HL-60/S4 treated with retinoic acid at 250 ng/mL for 4 days and 3 days (cell line): ENCODE measurements around the gene MST1.

Experiments
- in situ Hi-C: fragments of 300-500 bp; cut with MboI; formaldehyde crosslinking; loops from 2 replicates; pipeline ENCODE4 v1.7.0; 2022; ENCODE audit warnings: low sequenced_read_pairs

MST1 gene

GRCh38 chr3:49718858-49719213 is 29.6 kb upstream of the MST1 start:
- in situ Hi-C loops: no loop called here

- in situ Hi-C loops: no loop called here
Measured at GRCh38 chr3:49717959-49718857, 28.9 kb upstream of the MST1 start.

- in situ Hi-C loops: no loop called here
Measured at GRCh38 chr3:49717211-49717958, 28.1 kb upstream of the MST1 start.

GRCh38 chr3:49716691-49717210 is 27.5 kb upstream of the MST1 start:
- in situ Hi-C loops: no loop called here

- in situ Hi-C loops: no loop called here
Measured at GRCh38 chr3:49716169-49716568, 26.9 kb upstream of the MST1 start.

- in situ Hi-C loops: no loop called here
Measured at GRCh38 chr3:49715611-49716121, 26.4 kb upstream of the MST1 start.

GRCh38 chr3:49714728-49715550 is 25.7 kb upstream of the MST1 start:
- in situ Hi-C loops: no loop called here

GRCh38 chr3:49713336-49714105 is 24.2 kb upstream of the MST1 start:
- in situ Hi-C loops: no loop called here

GRCh38 chr3:49712631-49713317 is 23.5 kb upstream of the MST1 start:
- in situ Hi-C loops: no loop called here

- in situ Hi-C loops: no loop called here
Measured at GRCh38 chr3:49712166-49712565, 22.9 kb upstream of the MST1 start.

- in situ Hi-C loops: no loop called here
Measured at GRCh38 chr3:49711489-49711888, 22.2 kb upstream of the MST1 start.

- in situ Hi-C loops: no loop called here
Measured at GRCh38 chr3:49709852-49710251, 20.6 kb upstream of the MST1 start.

- in situ Hi-C loops: no loop called here
Measured at GRCh38 chr3:49707113-49707480, 17.8 kb upstream of the MST1 start.

GRCh38 chr3:49706456-49707112 is 17.3 kb upstream of the MST1 start:
- in situ Hi-C loops: no loop called here

- in situ Hi-C loops: no loop called here
Measured at GRCh38 chr3:49705390-49705960, 16.2 kb upstream of the MST1 start.

GRCh38 chr3:49704629-49705028 is 15.4 kb upstream of the MST1 start:
- in situ Hi-C loops: no loop called here

GRCh38 chr3:49703956-49704355 is 14.7 kb upstream of the MST1 start:
- in situ Hi-C loops: no loop called here

GRCh38 chr3:49703443-49703927 is 14.2 kb upstream of the MST1 start:
- in situ Hi-C loops: no loop called here

GRCh38 chr3:49702672-49703071 is 13.4 kb upstream of the MST1 start:
- in situ Hi-C loops: no loop called here
